Mesenchymal stem cell (in vitro differentiated cells and primary cell): ENCODE measurements around the gene ZSCAN9.
A peak's percentile ranks its signal among the peaks of the same experiment; 100 is the strongest.

ENCODE experiments used
- DNase-seq: peaks from one replicate; pipeline ENCODE4 v3.0.0-alpha.2; 2013
- H2AFZ ChIP-seq: one replicate; pipeline ENCODE4 v1.6.1; 2013; ENCODE audit warnings: low read depth, mild to moderate bottlenecking, control low read depth, inconsistent platforms, low read length, moderate library complexity
- H2AK5ac ChIP-seq: 2 replicates; pipeline ENCODE4 v1.6.1; 2013; ENCODE audit warnings: low read length, moderate library complexity, mild to moderate bottlenecking, inconsistent platforms; ENCODE audit not compliant: severe bottlenecking
- H2BK120ac ChIP-seq: one replicate; pipeline ENCODE4 v1.6.1; 2013; ENCODE audit warnings: low read depth, mild to moderate bottlenecking, inconsistent platforms, low read length, moderate library complexity
- H2BK12ac ChIP-seq, 2 experiments: one replicate each; pipeline ENCODE4 v1.6.1; 2013; ENCODE audit warnings: inconsistent platforms in 2 of 2, low read length in 2 of 2, mild to moderate bottlenecking in 2 of 2, moderate library complexity in 2 of 2, control low read depth in 1 of 2
- H2BK15ac ChIP-seq: one replicate; pipeline ENCODE4 v1.6.1; 2013; ENCODE audit warnings: mild to moderate bottlenecking, low read depth, inconsistent platforms; ENCODE audit not compliant: poor library complexity, severe bottlenecking
- H2BK5ac ChIP-seq: 2 replicates; pipeline ENCODE4 v1.6.1; 2013; ENCODE audit warnings: low read depth, mild to moderate bottlenecking, low read length, control low read depth, inconsistent platforms; ENCODE audit not compliant: poor library complexity, severe bottlenecking
- H3K14ac ChIP-seq, 2 experiments: one replicate each; pipeline ENCODE4 v1.6.1; 2013; ENCODE audit warnings: inconsistent platforms in 2 of 2, low read length in 2 of 2, control low read depth in 1 of 2, mild to moderate bottlenecking in 1 of 2, moderate library complexity in 1 of 2
- H3K18ac ChIP-seq, 2 experiments: one replicate each; pipeline ENCODE4 v1.6.1; 2013; ENCODE audit warnings: inconsistent platforms in 2 of 2, low read length in 2 of 2, control low read depth in 1 of 2, low read depth in 1 of 2, mild to moderate bottlenecking in 1 of 2
- H3K23ac ChIP-seq, 2 experiments: one replicate each; pipeline ENCODE4 v1.6.1; 2013; ENCODE audit warnings: inconsistent platforms in 2 of 2, low read length in 2 of 2, mild to moderate bottlenecking in 2 of 2, moderate library complexity in 2 of 2, control low read depth in 1 of 2
- H3K27ac ChIP-seq: 2 replicates; pipeline ENCODE4 v1.5.1; 2013; ENCODE audit warnings: mild to moderate bottlenecking, moderate library complexity, low read length, control low read depth, inconsistent platforms; ENCODE audit not compliant: poor library complexity, severe bottlenecking
- H3K27me3 ChIP-seq, 2 experiments: 2 replicates each; pipeline versions ENCODE4 v1.6.1 to v1.7.0; 2013; ENCODE audit warnings: low read length in 2 of 2, mild to moderate bottlenecking in 2 of 2, moderate library complexity in 2 of 2, control low read depth in 1 of 2, inconsistent platforms in 1 of 2; ENCODE audit not compliant: control insufficient read depth in 1 of 2, insufficient read depth in 1 of 2
- H3K36me3 ChIP-seq, 2 experiments: 2 replicates each; pipeline versions ENCODE4 v1.6.1 to v1.7.0; 2013; ENCODE audit warnings: low read length in 2 of 2, control low read depth in 1 of 2, inconsistent platforms in 1 of 2, low read depth in 1 of 2, mild to moderate bottlenecking in 1 of 2; ENCODE audit not compliant: insufficient read depth in 2 of 2, control insufficient read depth in 1 of 2
- H3K4ac ChIP-seq, 2 experiments: one replicate each; pipeline ENCODE4 v1.6.1; 2013; ENCODE audit warnings: inconsistent platforms in 2 of 2, low read length in 2 of 2, mild to moderate bottlenecking in 2 of 2, moderate library complexity in 2 of 2, control low read depth in 1 of 2, low read depth in 1 of 2
- H3K4me1 ChIP-seq: 2 replicates; pipeline ENCODE4 v1.6.1; 2013; ENCODE audit warnings: low read depth, low read length, control low read depth; ENCODE audit not compliant: control insufficient read depth, insufficient read depth
- H3K4me2 ChIP-seq: 2 replicates; pipeline ENCODE4 v1.6.1; 2013; ENCODE audit warnings: low read length, mild to moderate bottlenecking, inconsistent platforms; ENCODE audit not compliant: poor library complexity, severe bottlenecking
- H3K4me3 ChIP-seq, 2 experiments: 2 replicates each; pipeline versions ENCODE4 v1.5.1 to v1.7.0; 2013; ENCODE audit warnings: low read length in 2 of 2, mild to moderate bottlenecking in 2 of 2, control low read depth in 1 of 2, low read depth in 1 of 2; ENCODE audit not compliant: insufficient read depth in 1 of 2
- H3K79me1 ChIP-seq: replicated peaks from 2 replicates; pipeline ENCODE4 v1.6.1; 2013; ENCODE audit warnings: mild to moderate bottlenecking, control low read depth, low read length, inconsistent platforms; ENCODE audit not compliant: poor library complexity, severe bottlenecking
- H3K9ac ChIP-seq: 2 replicates; pipeline ENCODE4 v1.7.0; 2013; ENCODE audit warnings: mild to moderate bottlenecking, low read length, moderate library complexity
- H3K9me3 ChIP-seq: 2 replicates; pipeline ENCODE4 v1.7.0; 2013; ENCODE audit warnings: mild to moderate bottlenecking, low read length; ENCODE audit not compliant: control insufficient read depth
- H4K8ac ChIP-seq: one replicate; pipeline ENCODE4 v1.6.1; 2013; ENCODE audit warnings: inconsistent platforms, mild to moderate bottlenecking, low read length, moderate library complexity
- H4K91ac ChIP-seq: one replicate; pipeline ENCODE4 v1.6.1; 2013; ENCODE audit warnings: mild to moderate bottlenecking, low read length, inconsistent platforms
- WGBS: methylation state at CpG from one replicate; pipeline ENCODE4 v1.1.7; 2013; ENCODE audit warnings: mixed read lengths; 5-methylcytosine and 5-hydroxymethylcytosine counted together

ZSCAN9 gene

GRCh38 chr6:28224131-28225055 is 682 bp upstream of the ZSCAN9 start:
- H3K9ac ChIP-seq, result peak overlapping the region; percentile 95
- H3K79me1 ChIP-seq, result peaks cover 17% of the 10 kb centered on the region
- H3K4me3 ChIP-seq, result peak overlapping the region in 1 of 2 experiments; percentile 97
- H3K27ac ChIP-seq, result peak overlapping the region; percentile 73
- H2BK5ac ChIP-seq, result no peak overlapping the region
- no peak overlapping the region for H4K91ac ChIP-seq
- H2BK12ac ChIP-seq, result peak overlapping the region in 1 of 2 experiments; percentile 40
- peak overlapping the region in 1 of 2 experiments; percentile 15 for H3K18ac ChIP-seq
- H4K8ac ChIP-seq, result peak overlapping the region; percentile 92
- H2AFZ ChIP-seq, result no peak overlapping the region
- H3K14ac ChIP-seq, result no peak overlapping the region
- no peaks in the 10 kb centered on the region for H3K4me1 ChIP-seq
- no peak overlapping the region for H3K23ac ChIP-seq
- H3K9me3 ChIP-seq, result no peaks in the 10 kb centered on the region
- DNase-seq, result peak; percentile 11
- H3K27me3 ChIP-seq, result peaks cover 8 to 9% of the 10 kb centered on the region in 2 experiments
- peak overlapping the region; percentile 38 for H2BK15ac ChIP-seq
- peak overlapping the region; percentile 67 for H2AK5ac ChIP-seq
- H2BK120ac ChIP-seq, result no peak overlapping the region
- WGBS, result 64% methylated on average over 5 of the region's 9 CpGs
- H3K36me3 ChIP-seq, result peaks cover 11 to 25% of the 10 kb centered on the region in 2 experiments
- H3K4me2 ChIP-seq, result peak overlapping the region; percentile 46
- H3K4ac ChIP-seq, result peak overlapping the region in 1 of 2 experiments; percentile 77

GRCh38 chr6:28226460-28226859 is 1.4 kb downstream of the ZSCAN9 start:
- Histone ChIP-seq H4K91ac (no peak overlapping the region), H3K14ac (no peak overlapping the region), H3K27me3 (no peaks in the 10 kb centered on the region), H3K9me3 (no peaks in the 10 kb centered on the region), H3K18ac (no peak overlapping the region), H2BK15ac (no peak overlapping the region), H2AK5ac (no peak overlapping the region), H2AFZ (no peak overlapping the region), H3K79me1 (peaks cover 20% of the 10 kb centered on the region), H2BK5ac (no peak overlapping the region), H3K27ac (no peak overlapping the region), H3K4me3 (peak overlapping the region in 1 of 2 experiments; percentile 97), H3K4me1 (no peaks in the 10 kb centered on the region), H3K9ac (peak overlapping the region; percentile 95), H3K23ac (no peak overlapping the region), H2BK12ac (no peak overlapping the region), H4K8ac (no peak overlapping the region), H2BK120ac (no peak overlapping the region), H3K36me3 (peaks cover 15 to 43% of the 10 kb centered on the region in 2 experiments), H3K4ac (no peak overlapping the region), H3K4me2 (peak overlapping the region; percentile 72)
- WGBS, result no CpG with 5 or more reads among the region's 2 CpGs
- no peak for DNase-seq

GRCh38 chr6:28232785-28233184 is 7.7 kb downstream of the ZSCAN9 start:
- Histone ChIP-seq H3K9me3 (no peaks in the 10 kb centered on the region), H3K18ac (no peak overlapping the region), H2BK5ac (no peak overlapping the region), H3K4me1 (no peaks in the 10 kb centered on the region), H3K4ac (no peak overlapping the region), H2BK15ac (no peak overlapping the region), H3K23ac (no peak overlapping the region), H2AK5ac (no peak overlapping the region), H3K36me3 (peaks cover 27 to 74% of the 10 kb centered on the region in 2 experiments), H3K27ac (no peak overlapping the region), H3K4me2 (no peak overlapping the region), H3K14ac (no peak overlapping the region), H2AFZ (no peak overlapping the region), H3K4me3 (no peak overlapping the region), H2BK12ac (no peak overlapping the region), H2BK120ac (no peak overlapping the region), H3K27me3 (no peaks in the 10 kb centered on the region), H3K79me1 (peaks cover 31% of the 10 kb centered on the region), H4K8ac (no peak overlapping the region), H4K91ac (no peak overlapping the region), H3K9ac (no peak overlapping the region)
- no peak for DNase-seq
- 98% methylated on average over 11 of the region's 11 CpGs for WGBS

- H2BK5ac ChIP-seq, result no peak overlapping the region
- H4K91ac ChIP-seq, result no peak overlapping the region
- no peak overlapping the region for H3K14ac ChIP-seq
- no peak overlapping the region for H2BK12ac ChIP-seq
- no peak overlapping the region for H3K4ac ChIP-seq
- no peaks in the 10 kb centered on the region for H3K4me1 ChIP-seq
- H2BK120ac ChIP-seq, result no peak overlapping the region
- no peak overlapping the region for H2AK5ac ChIP-seq
- H3K18ac ChIP-seq, result no peak overlapping the region
- DNase-seq, result no peak
- no peak overlapping the region for H4K8ac ChIP-seq
- H3K4me3 ChIP-seq, result no peak overlapping the region
- peaks cover 22% of the 10 kb centered on the region for H3K79me1 ChIP-seq
- H3K4me2 ChIP-seq, result no peak overlapping the region
- no peaks in the 10 kb centered on the region for H3K27me3 ChIP-seq
- H3K36me3 ChIP-seq, result peaks cover 24 to 50% of the 10 kb centered on the region in 2 experiments
- no peak overlapping the region for H3K9ac ChIP-seq
- H3K9me3 ChIP-seq, result no peaks in the 10 kb centered on the region
- no peak overlapping the region for H2BK15ac ChIP-seq
- no peak overlapping the region for H3K27ac ChIP-seq
- H2AFZ ChIP-seq, result no peak overlapping the region
- 94% methylated on average over 2 of the region's 3 CpGs for WGBS
- no peak overlapping the region for H3K23ac ChIP-seq
Observed at GRCh38 chr6:28235912-28236452, 10.9 kb downstream of the ZSCAN9 start.
